ENCODE data around the gene PGGHG.

- TF ChIP-seq CTCF (IDR thresholded peaks at IDR 0.05): no peak
- TF ChIP-seq EZH2 (IDR thresholded peaks at IDR 0.05): no peak
- no peak for TF ChIP-seq EZH2phosphoT487 (IDR thresholded peaks at IDR 0.05)
These were observed 26.1 kb downstream of the PGGHG start for GRCh38 chr11:315051-315481.
